ENCODE measurements around the gene IRX3. TPM values are rescaled to one million over a fixed set of nuclear protein-coding genes. Genes with fewer than 3 reads are reported as not detected.
A peak's percentile ranks its signal among the peaks of the same experiment; 100 is the strongest.

The IRX3 gene
- total RNA-seq, 1 donor from 2014 or later: 28.9 TPM

DNA sequence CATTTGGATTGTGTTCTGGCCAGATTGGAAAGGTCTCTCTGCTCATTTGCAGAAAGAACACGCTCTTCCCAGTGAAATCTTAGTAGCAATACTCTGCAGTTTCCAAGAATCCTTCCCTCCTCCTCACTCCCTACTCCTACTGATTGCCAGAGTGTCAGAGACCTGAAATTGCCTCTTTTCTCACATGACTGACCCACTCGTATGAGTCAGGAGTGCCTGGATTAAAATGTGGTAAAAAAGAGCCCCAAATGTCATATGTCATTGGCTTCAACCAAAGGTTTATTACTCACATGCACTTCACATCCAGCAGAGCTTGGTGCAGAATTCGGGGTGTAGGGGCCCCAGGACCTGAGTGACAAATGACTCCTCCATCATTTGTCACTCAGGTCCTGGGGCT is 39.7 kb upstream of the IRX3 start:
- H3K27ac Mint-ChIP-seq (ENCODE audit: unreplicated experiment): no peak overlapping the region
- peaks cover 4% of the 10 kb centered on the region for H3K4me1 Mint-ChIP-seq
- DNase-seq (ENCODE audit: low read depth, low spot score): no peak
- TF ChIP-seq CTCF (conservative IDR thresholded peaks at IDR 0.05): no peak
- no peaks in the 10 kb centered on the region for H3K9me3 Mint-ChIP-seq
- no peaks in the 10 kb centered on the region for H3K36me3 Mint-ChIP-seq (ENCODE audit: low read depth)
- H3K4me3 Mint-ChIP-seq: no peak overlapping the region
- peaks cover 6% of the 10 kb centered on the region for H3K27me3 Mint-ChIP-seq (ENCODE audit: low read depth)

- DNase-seq (ENCODE audit: low read depth, low spot score): no peak
- no peak for TF ChIP-seq CTCF (conservative IDR thresholded peaks at IDR 0.05)
- H3K9me3 Mint-ChIP-seq: no peaks in the 10 kb centered on the region
- peaks cover 6% of the 10 kb centered on the region for H3K4me1 Mint-ChIP-seq
- no peak overlapping the region for H3K4me3 Mint-ChIP-seq
- H3K36me3 Mint-ChIP-seq (ENCODE audit: low read depth): no peaks in the 10 kb centered on the region
- no peak overlapping the region for H3K27ac Mint-ChIP-seq (ENCODE audit: unreplicated experiment)
- H3K27me3 Mint-ChIP-seq (ENCODE audit: low read depth): peaks cover 2% of the 10 kb centered on the region
These were observed 39.2 kb upstream of the IRX3 start for GRCh38 chr16:54325616-54326265.

GRCh38 chr16:54324716-54325115 is 38.1 kb upstream of the IRX3 start:
- Mint-ChIP-seq H3K27me3 (ENCODE audit: low read depth) (no peaks in the 10 kb centered on the region), H3K4me3 (no peak overlapping the region), H3K4me1 (peaks cover 13% of the 10 kb centered on the region), H3K9me3 (no peaks in the 10 kb centered on the region), H3K27ac (ENCODE audit: unreplicated experiment) (no peak overlapping the region), H3K36me3 (ENCODE audit: low read depth) (no peaks in the 10 kb centered on the region)
- DNase-seq (ENCODE audit: low read depth, low spot score): no peak
- no peak for TF ChIP-seq CTCF (conservative IDR thresholded peaks at IDR 0.05)

DNA sequence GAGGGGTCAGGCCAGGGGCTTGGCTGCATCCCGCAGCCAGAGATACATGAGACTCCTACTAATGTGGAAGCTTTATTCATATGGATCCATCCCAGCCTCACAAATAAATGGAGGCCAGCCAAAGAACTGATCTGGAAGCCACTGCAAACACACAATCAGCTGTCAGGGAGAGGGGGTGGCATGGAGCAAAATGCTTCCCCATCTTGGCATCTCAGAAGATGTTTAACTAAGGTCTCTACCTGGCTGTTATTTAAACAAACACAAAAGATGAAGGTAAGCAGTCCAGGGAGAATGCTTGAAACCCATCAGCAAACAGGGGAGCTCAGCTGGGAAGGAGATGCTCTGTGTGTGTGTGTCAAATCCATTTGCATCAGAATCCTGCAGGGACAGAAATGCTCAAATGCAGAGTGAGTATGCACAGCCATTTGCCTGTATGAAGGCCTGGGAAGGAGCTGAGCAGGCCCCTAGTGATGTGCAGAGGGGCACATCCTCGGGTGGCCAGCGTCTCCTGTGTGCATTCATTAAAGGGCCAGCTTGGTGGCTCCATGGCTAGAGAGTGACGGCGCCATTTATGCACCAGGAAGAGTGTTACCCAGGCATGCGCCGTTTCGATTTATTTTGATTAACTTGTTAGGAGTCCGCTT is 34.2 kb upstream of the IRX3 start:
- no peak overlapping the region for H3K4me3 Mint-ChIP-seq
- no peaks in the 10 kb centered on the region for H3K9me3 Mint-ChIP-seq

DNA sequence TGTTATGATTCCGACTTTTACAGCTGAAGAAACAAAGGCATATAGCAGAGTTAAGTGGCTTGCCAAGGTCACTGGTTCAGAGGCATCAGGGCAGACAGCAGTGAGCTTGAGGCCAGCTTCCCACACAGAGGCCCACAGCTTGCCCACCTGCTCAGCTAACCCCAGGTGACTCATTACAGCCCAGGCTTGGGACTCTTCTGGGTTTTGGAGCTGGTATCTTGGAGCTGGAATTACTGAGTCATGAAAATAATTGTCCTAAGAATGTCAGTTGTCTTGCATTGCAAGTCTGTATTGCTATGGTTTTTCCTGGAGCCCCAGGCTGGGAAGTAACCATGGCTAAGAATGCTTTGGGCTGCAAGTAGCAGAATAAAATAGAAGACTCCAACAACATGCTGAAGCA is 32.4 kb upstream of the IRX3 start:
- TF ChIP-seq CTCF (conservative IDR thresholded peaks at IDR 0.05): no peak
- Mint-ChIP-seq H3K9me3 (no peaks in the 10 kb centered on the region), H3K4me3 (no peak overlapping the region), H3K27me3 (ENCODE audit: low read depth) (no peaks in the 10 kb centered on the region), H3K4me1 (peaks cover 13% of the 10 kb centered on the region), H3K27ac (ENCODE audit: unreplicated experiment) (peak overlapping the region; percentile 92), H3K36me3 (ENCODE audit: low read depth) (no peaks in the 10 kb centered on the region)
- no peak for DNase-seq (ENCODE audit: low read depth, low spot score)

More for the DNA sequence above, 34.2 kb upstream of the IRX3 start:
- Mint-ChIP-seq H3K36me3 (ENCODE audit: low read depth) (no peaks in the 10 kb centered on the region), H3K27me3 (ENCODE audit: low read depth) (no peaks in the 10 kb centered on the region), H3K4me1 (peaks cover 13% of the 10 kb centered on the region), H3K27ac (ENCODE audit: unreplicated experiment) (peak overlapping the region; percentile 70)
- TF ChIP-seq CTCF (conservative IDR thresholded peaks at IDR 0.05): no peak
- DNase-seq (ENCODE audit: low read depth, low spot score): no peak

Measured in neural crest cell (in vitro differentiated cells).